Measurements from ENCODE around the gene TCAP. TPM values are rescaled to one million over a fixed set of nuclear protein-coding genes. Genes with fewer than 3 reads are reported as not detected.

The TCAP gene
- total and polyA plus RNA-seq, 9 donors: 0.24 to 1.9 (median 1.3) TPM

GRCh38 chr17:39669897-39670735, 5.0 kb downstream of the TCAP start:
- DNase-seq: no peak
- Histone ChIP-seq H3K4me1 (ENCODE audit: insufficient read depth) (peaks cover 4% of the 10 kb centered on the region), H3K4me3 (no peak overlapping the region), H3K9me3 (no peaks in the 10 kb centered on the region), H3K36me3 (no peaks in the 10 kb centered on the region), H3K27me3 (no peaks in the 10 kb centered on the region), H3K27ac (no peak overlapping the region)
- TF ChIP-seq POLR2A (IDR thresholded peaks at IDR 0.05) (no peak), CTCF (IDR thresholded peaks at IDR 0.05) (no peak), EP300 (IDR thresholded peaks at IDR 0.05) (no peak)
- intact Hi-C loops (cut with DNase I): loop anchor here in 2 of 4 donors (5.0 kb wide), 1 partner anchor 48 kb away; no protein-coding TSS in a partner anchor
- WGBS, 3 donors: 66 to 82% (median 78%) methylated on average over 23 of the region's 23 CpGs

GRCh38 chr17:39670746-39671145, 5.6 kb downstream of the TCAP start:
- 24 to 30% (median 29%) methylated on average over 4 of the region's 4 CpGs for whole genome bisulfite sequencing, 3 donors
- no peaks in the 10 kb centered on the region for H3K27me3 ChIP-seq
- no peak overlapping the region for H3K4me3 ChIP-seq
- H3K9me3 ChIP-seq: no peaks in the 10 kb centered on the region
- H3K36me3 ChIP-seq: no peaks in the 10 kb centered on the region
- intact Hi-C loops (cut with DNase I): loop anchor here in 1 of 4 donors (5.0 kb wide), 1 partner anchor 48 kb away; no protein-coding TSS in a partner anchor
- TF ChIP-seq POLR2A (IDR thresholded peaks at IDR 0.05) (no peak), CTCF (IDR thresholded peaks at IDR 0.05) (no peak), EP300 (IDR thresholded peaks at IDR 0.05) (no peak)
- H3K27ac ChIP-seq: no peak overlapping the region
- peaks cover 4% of the 10 kb centered on the region for H3K4me1 ChIP-seq (ENCODE audit: insufficient read depth)
- DNase-seq: no peak

- Histone ChIP-seq H3K4me1 (ENCODE audit: insufficient read depth) (peaks cover 4% of the 10 kb centered on the region), H3K27me3 (no peaks in the 10 kb centered on the region)
- intact Hi-C loops (cut with DNase I): loop anchor here in 1 of 4 donors (5.0 kb wide), 1 partner anchor 50 kb away; no protein-coding TSS in a partner anchor
Measured at GRCh38 chr17:39671651-39672521, 6.7 kb downstream of the TCAP start.

More at GRCh38 chr17:39671651-39672521, 6.7 kb downstream of the TCAP start:
- H3K27ac ChIP-seq: no peak overlapping the region
- TF ChIP-seq EP300 (IDR thresholded peaks at IDR 0.05): no peak
- TF ChIP-seq CTCF (IDR thresholded peaks at IDR 0.05): peak in 2 of 3 donors; percentile 27 to 46
- no peak overlapping the region for H3K4me3 ChIP-seq
- no peaks in the 10 kb centered on the region for H3K9me3 ChIP-seq
- DNase-seq: peak in 1 of 5 donors; percentile 56
- no peaks in the 10 kb centered on the region for H3K36me3 ChIP-seq
- 33 to 43% (median 41%) methylated on average over 19 of the region's 19 CpGs for WGBS, 3 donors
